Keratinocyte (primary cell): ENCODE results near the gene BCL2.

ENCODE experiments used
- EZH2 ChIP-seq: IDR thresholded peaks from one replicate; pipeline ENCODE4 v1.6.1; 2012; ENCODE audit warnings: inconsistent platforms, mild to moderate bottlenecking, low read length, moderate library complexity
- TF ChIP-seq, protein P1 (sequence below), 3 experiments: IDR thresholded peaks in 1 of 3; conservative IDR thresholded peaks in 1 of 3; optimal IDR thresholded peaks in 1 of 3; 2 replicates in 2 of 3; 3 replicates in 1 of 3; pipeline versions ENCODE3 to v1.5.1; 2011; ENCODE audit warnings: low read length in 3 of 3, mild to moderate bottlenecking in 3 of 3, moderate library complexity in 2 of 3, control low read depth in 1 of 3, inconsistent platforms in 1 of 3; ENCODE audit not compliant: insufficient read depth in 2 of 3; ENCODE audit errors: extremely low read depth in 1 of 3

DNA sequence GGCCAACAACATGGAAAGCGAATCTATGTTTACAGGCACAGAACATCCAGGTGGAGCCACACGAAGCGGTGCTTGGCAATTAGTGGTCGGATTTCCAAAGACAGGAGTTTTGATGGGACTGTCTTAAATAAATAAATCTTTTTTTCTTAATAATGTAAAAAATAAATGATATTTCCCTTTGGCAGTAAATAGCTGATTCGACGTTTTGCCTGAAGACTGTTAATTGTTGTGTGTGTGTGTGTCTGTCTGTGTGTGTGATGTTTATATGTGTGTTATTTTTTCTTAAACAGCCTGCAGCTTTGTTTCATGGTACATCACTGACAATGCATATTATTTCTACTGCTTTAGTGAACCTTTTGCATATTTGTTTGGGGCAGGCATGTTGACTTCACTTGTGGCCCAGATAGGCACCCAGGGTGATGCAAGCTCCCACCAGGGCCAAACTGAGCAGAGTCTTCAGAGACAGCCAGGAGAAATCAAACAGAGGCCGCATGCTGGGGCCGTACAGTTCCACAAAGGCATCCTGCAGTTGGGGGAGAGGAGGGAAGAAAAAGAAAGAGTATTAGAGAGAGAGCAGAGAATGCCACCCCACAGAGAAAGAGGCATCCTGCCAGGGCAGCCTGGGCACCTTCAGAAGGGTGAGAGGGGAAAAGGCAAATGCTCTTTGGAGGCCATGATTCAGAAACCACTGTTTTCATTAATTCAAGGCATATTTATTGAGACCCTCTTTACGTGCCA, 191.2 kb downstream of the BCL2 start:
- TF ChIP-seq, protein P1, sequence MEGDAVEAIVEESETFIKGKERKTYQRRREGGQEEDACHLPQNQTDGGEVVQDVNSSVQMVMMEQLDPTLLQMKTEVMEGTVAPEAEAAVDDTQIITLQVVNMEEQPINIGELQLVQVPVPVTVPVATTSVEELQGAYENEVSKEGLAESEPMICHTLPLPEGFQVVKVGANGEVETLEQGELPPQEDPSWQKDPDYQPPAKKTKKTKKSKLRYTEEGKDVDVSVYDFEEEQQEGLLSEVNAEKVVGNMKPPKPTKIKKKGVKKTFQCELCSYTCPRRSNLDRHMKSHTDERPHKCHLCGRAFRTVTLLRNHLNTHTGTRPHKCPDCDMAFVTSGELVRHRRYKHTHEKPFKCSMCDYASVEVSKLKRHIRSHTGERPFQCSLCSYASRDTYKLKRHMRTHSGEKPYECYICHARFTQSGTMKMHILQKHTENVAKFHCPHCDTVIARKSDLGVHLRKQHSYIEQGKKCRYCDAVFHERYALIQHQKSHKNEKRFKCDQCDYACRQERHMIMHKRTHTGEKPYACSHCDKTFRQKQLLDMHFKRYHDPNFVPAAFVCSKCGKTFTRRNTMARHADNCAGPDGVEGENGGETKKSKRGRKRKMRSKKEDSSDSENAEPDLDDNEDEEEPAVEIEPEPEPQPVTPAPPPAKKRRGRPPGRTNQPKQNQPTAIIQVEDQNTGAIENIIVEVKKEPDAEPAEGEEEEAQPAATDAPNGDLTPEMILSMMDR (optimal IDR thresholded peaks at IDR 0.05 in 1 of 3, IDR thresholded peaks at IDR 0.05 in 1 of 3, conservative IDR thresholded peaks at IDR 0.05 in 1 of 3; ENCODE audit: extremely low read depth in 1 of 3, insufficient read depth in 2 of 3, low read length in 3 of 3) = no peak
- no peak for TF ChIP-seq EZH2
